Naive B cell (primary cell): ENCODE results near the gene SEMA3G. TPM values are rescaled to one million over a fixed set of nuclear protein-coding genes. Genes with fewer than 3 reads are reported as not detected.

Source experiments
- ATAC-seq, 2 donors: fragments of 150-1000 bp; cut with Tn5 transposase; 2 replicates each; pipeline ENCODE4 v1.10.0; 2021; ENCODE audit warnings: low read depth in 2 of 2, mild to moderate bottlenecking in 2 of 2, moderate library complexity in 2 of 2
- DNase-seq: peaks from one replicate; pipeline ENCODE4 v3.0.0; 2022
- H3K27ac Mint-ChIP-seq, 6 donors: one replicate each; pipeline ENCODE4 v1.8.0; 2020 to 2022; ENCODE audit warnings: mild to moderate bottlenecking in 6 of 6, mixed read lengths in 6 of 6, moderate library complexity in 5 of 6, inconsistent platforms in 2 of 6
- H3K27me3 Mint-ChIP-seq, 3 donors: one replicate each; pipeline ENCODE4 v1.8.0; 2021 to 2022; ENCODE audit warnings: mixed read lengths in 3 of 3, mild to moderate bottlenecking in 1 of 3
- H3K36me3 Mint-ChIP-seq, 2 donors: one replicate each; pipeline ENCODE4 v1.8.0; 2020 to 2022; ENCODE audit warnings: mixed read lengths in 2 of 2, inconsistent platforms in 1 of 2, mild to moderate bottlenecking in 1 of 2
- H3K4me1 Mint-ChIP-seq, 3 donors: one replicate each; pipeline ENCODE4 v1.8.0; 2020 to 2022; ENCODE audit warnings: mixed read lengths in 3 of 3, inconsistent platforms in 1 of 3, mild to moderate bottlenecking in 1 of 3, moderate library complexity in 1 of 3
- H3K4me3 Mint-ChIP-seq, 8 donors: one replicate each; pipeline ENCODE4 v1.8.0; 2020 to 2022; ENCODE audit warnings: mild to moderate bottlenecking in 8 of 8, mixed read lengths in 8 of 8, moderate library complexity in 8 of 8, inconsistent platforms in 2 of 8
- H3K9me3 Mint-ChIP-seq, 7 donors: one replicate each; pipeline ENCODE4 v1.8.0; 2020 to 2022; ENCODE audit warnings: mixed read lengths in 7 of 7, mild to moderate bottlenecking in 5 of 7, inconsistent platforms in 2 of 7, moderate library complexity in 1 of 7
- polyA plus RNA-seq, 6 donors: library from polyadenylated mRNA; unstranded; fragments of 300-500 nt; fragmentation: Illumina TruSeq; gene quantifications; one replicate each; pipeline ENCODE4 v1.2.3, GENCODE V29; 2021; ENCODE audit warnings: low read depth in 6 of 6

SEMA3G gene
- polyA plus RNA-seq, 6 donors from 2014 or later = not detected

- DNase-seq (peak; percentile 95), ATAC-seq (peak; percentile 93 to 94)
- Mint-ChIP-seq H3K4me1 (peaks cover 29 to 43% (median 35%) of the 10 kb centered on the region in 3 donors), H3K4me3 (peak within 1 kb of the TSS; percentile 87 to 99 (median 93)), H3K9me3 (no peaks in the 10 kb centered on the region), H3K36me3 (no peaks in the 10 kb centered on the region), H3K27me3 (no peaks in the 10 kb centered on the region), H3K27ac (peak within 1 kb of the TSS; percentile 96 to 98 (median 97))
Observed at GRCh38 chr3:52455283-52456168, 10.6 kb upstream of the SEMA3G start, which contains the start of gene NISCH. Gene NISCH, plus strand, starts transcription at chr3:52455604. Its CDS starts 38 bp downstream, at chr3:52455642.

GRCh38 chr3:52454938-52455282, 10.0 kb upstream of the SEMA3G start:
- H3K27me3 Mint-ChIP-seq = no peaks in the 10 kb centered on the region
- peak overlapping the region; percentile 87 to 99 (median 93) for H3K4me3 Mint-ChIP-seq
- H3K36me3 Mint-ChIP-seq = no peaks in the 10 kb centered on the region
- peaks cover 29 to 40% (median 35%) of the 10 kb centered on the region in 3 donors for H3K4me1 Mint-ChIP-seq
- ATAC-seq = peak in 1 of 2 donors; percentile 10
- no peak for DNase-seq
- H3K27ac Mint-ChIP-seq = peak overlapping the region; percentile 96 to 98 (median 97)
- H3K9me3 Mint-ChIP-seq = no peaks in the 10 kb centered on the region

DNA sequence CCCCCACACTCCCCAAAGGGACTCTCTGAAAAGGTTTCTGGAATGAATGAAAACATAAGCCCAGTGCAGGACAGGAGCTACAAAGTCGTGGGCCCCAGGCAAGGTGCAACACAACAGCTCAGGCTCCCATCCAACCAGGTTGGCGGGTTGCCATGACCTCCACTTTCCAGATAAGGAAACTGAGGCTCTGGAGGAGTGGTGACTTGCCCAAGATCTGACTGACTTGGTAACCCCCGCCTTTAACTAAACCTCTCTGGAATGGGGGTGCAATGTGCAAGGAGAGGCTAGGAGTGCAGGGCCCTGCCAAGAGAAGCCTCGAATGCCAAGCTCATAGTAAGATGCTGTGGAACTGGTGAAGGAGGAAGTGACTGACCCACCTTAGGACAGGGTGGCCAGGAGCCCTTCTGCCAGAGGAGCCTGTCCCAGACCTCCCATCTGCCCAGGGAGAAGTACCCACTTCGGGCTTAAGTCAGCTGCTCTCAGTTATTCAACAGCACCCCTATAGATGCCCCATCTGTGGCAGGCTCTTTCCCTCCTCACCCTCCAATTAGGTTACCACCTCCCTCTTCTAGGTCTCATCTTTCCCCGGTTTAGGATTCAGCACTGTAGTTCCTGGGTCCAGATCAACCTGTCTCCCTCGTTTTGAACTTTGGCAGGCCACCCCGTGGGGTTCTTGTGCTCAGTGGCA, 9.5 kb upstream of the SEMA3G start:
- Mint-ChIP-seq H3K36me3 (no peaks in the 10 kb centered on the region), H3K4me1 (peaks cover 29 to 40% (median 35%) of the 10 kb centered on the region in 3 donors), H3K4me3 (peak overlapping the region; percentile 87 to 99 (median 93)), H3K27ac (peak overlapping the region; percentile 96 to 98 (median 97)), H3K27me3 (no peaks in the 10 kb centered on the region), H3K9me3 (no peaks in the 10 kb centered on the region)
- no peak for ATAC-seq
- no peak for DNase-seq

- ATAC-seq (no peak), DNase-seq (no peak)
- peak within 1 kb of the TSS; percentile 96 to 98 (median 97) for H3K27ac Mint-ChIP-seq
- peaks cover 0 to 5% (median 0%) of the 10 kb centered on the region in 3 donors for H3K27me3 Mint-ChIP-seq
- no peaks in the 10 kb centered on the region for H3K9me3 Mint-ChIP-seq
- no peaks in the 10 kb centered on the region for H3K36me3 Mint-ChIP-seq
- H3K4me3 Mint-ChIP-seq = peak within 1 kb of the TSS; percentile 87 to 99 (median 93)
- peaks cover 29 to 40% (median 35%) of the 10 kb centered on the region in 3 donors for H3K4me1 Mint-ChIP-seq
Observed at GRCh38 chr3:52453496-52454249, 8.8 kb upstream of the SEMA3G start, which contains the start of gene TNNC1. Gene TNNC1, minus strand, starts transcription at chr3:52454041. Its CDS starts 26 bp downstream, at chr3:52454015.

DNA sequence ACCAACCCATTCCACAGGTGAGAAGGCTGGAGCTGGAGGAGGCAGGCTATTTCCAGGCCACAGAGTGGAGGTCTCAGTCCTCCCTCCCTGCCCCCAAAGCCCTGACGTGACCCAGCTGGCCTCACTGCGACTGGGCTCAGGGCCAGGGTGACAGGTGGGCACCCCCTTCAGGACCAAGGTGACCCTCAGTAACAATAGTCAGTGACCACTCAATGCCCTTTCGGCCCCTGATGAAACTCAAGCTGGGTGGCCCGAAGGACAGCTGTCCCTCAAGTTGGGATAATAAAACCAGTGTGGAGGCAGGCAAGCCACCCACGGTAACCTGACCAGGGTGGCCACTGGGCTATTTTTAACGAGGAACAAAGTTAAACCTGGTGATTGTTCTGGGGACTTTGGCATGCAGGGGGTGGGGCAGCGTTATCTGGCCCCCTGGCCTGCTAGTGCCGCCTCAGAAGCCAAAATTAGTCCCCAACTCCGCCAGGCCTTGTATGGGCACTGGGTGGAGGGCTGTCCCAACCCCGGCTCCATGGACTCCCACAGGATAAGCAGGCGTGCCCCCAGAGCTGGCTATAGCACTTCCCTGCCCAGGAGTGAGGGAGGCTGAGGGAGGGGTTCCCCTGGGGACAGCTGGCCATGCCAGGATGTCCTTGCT, 7.8 kb upstream of the SEMA3G start:
- H3K36me3 Mint-ChIP-seq = no peaks in the 10 kb centered on the region
- peaks cover 29 to 34% (median 33%) of the 10 kb centered on the region in 3 donors for H3K4me1 Mint-ChIP-seq
- H3K9me3 Mint-ChIP-seq = no peaks in the 10 kb centered on the region
- DNase-seq = no peak
- ATAC-seq = no peak
- peak overlapping the region in 1 of 6 donors; percentile 24 for H3K27ac Mint-ChIP-seq
- H3K27me3 Mint-ChIP-seq = peaks cover 0 to 5% (median 0%) of the 10 kb centered on the region in 3 donors
- peak overlapping the region in 1 of 8 donors; percentile 89 for H3K4me3 Mint-ChIP-seq

GRCh38 chr3:52452126-52452525, 7.2 kb upstream of the SEMA3G start:
- H3K4me1 Mint-ChIP-seq = peaks cover 26 to 31% (median 29%) of the 10 kb centered on the region in 3 donors
- H3K36me3 Mint-ChIP-seq = no peaks in the 10 kb centered on the region
- peaks cover 0 to 5% (median 0%) of the 10 kb centered on the region in 3 donors for H3K27me3 Mint-ChIP-seq
- H3K27ac Mint-ChIP-seq = peak overlapping the region in 1 of 6 donors; percentile 24
- H3K9me3 Mint-ChIP-seq = no peaks in the 10 kb centered on the region
- DNase-seq (no peak), ATAC-seq (no peak)
- no peak overlapping the region for H3K4me3 Mint-ChIP-seq

- H3K9me3 Mint-ChIP-seq = no peaks in the 10 kb centered on the region
- DNase-seq (no peak), ATAC-seq (no peak)
- H3K4me1 Mint-ChIP-seq = peaks cover 26 to 31% (median 26%) of the 10 kb centered on the region in 3 donors
- H3K36me3 Mint-ChIP-seq = no peaks in the 10 kb centered on the region
- peak overlapping the region in 1 of 6 donors; percentile 83 for H3K27ac Mint-ChIP-seq
- H3K4me3 Mint-ChIP-seq = peak overlapping the region in 1 of 8 donors; percentile 58
- H3K27me3 Mint-ChIP-seq = peaks cover 0 to 5% (median 0%) of the 10 kb centered on the region in 3 donors
Observed at GRCh38 chr3:52451237-52452083, 6.6 kb upstream of the SEMA3G start.

GRCh38 chr3:52450489-52451236, 5.8 kb upstream of the SEMA3G start:
- no peak overlapping the region for H3K27ac Mint-ChIP-seq
- H3K9me3 Mint-ChIP-seq = no peaks in the 10 kb centered on the region
- H3K36me3 Mint-ChIP-seq = no peaks in the 10 kb centered on the region
- peaks cover 0 to 5% (median 0%) of the 10 kb centered on the region in 3 donors for H3K27me3 Mint-ChIP-seq
- H3K4me1 Mint-ChIP-seq = peaks cover 18 to 25% (median 20%) of the 10 kb centered on the region in 3 donors
- H3K4me3 Mint-ChIP-seq = no peak overlapping the region
- DNase-seq (no peak), ATAC-seq (no peak)

DNA sequence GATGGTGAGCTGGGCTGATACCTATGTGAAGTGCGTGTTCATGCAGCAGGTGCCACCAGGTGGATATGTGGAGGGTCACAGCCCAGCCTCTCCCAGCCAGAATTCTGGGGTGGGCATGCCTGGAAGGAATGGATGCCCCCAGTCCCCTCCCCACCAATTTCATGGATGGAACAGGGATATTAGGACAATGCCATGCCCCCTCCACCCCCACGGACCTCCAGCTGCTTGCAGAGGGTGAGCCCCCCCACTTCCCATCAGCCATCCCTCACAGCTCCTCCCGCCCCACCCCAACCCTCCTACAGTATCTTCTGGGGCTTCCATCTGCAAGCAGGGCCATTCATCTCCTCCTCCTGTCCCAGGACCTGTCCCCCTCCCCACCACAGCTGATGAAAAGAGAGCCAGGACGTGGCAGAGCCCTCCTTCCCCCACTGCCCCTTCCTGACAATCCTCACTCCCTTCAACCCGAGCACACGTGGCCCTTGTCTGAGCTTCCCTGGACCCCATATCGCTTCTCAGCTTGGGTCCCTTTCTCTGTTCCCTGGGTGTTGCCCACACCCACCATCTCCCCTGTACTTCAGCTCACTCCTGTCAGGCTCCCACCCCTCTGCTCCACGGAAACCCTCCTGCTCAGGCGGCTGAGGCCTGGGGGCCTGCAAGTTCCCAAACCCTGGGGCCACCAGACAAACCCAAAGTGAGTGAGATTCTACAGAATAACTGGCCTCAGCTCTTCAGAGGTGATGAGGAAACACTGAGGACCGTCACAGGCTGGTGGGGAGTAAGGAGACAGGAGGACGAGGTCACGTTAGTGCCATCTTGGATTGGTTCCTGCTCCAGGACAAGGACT, 2.8 kb upstream of the SEMA3G start:
- Mint-ChIP-seq H3K27me3 (peaks cover 0 to 9% (median 0%) of the 10 kb centered on the region in 3 donors), H3K36me3 (no peaks in the 10 kb centered on the region), H3K27ac (peak overlapping the region in 1 of 6 donors; percentile 63), H3K9me3 (no peaks in the 10 kb centered on the region), H3K4me1 (peaks cover 5 to 20% (median 10%) of the 10 kb centered on the region in 3 donors), H3K4me3 (no peak overlapping the region)
- ATAC-seq (no peak), DNase-seq (no peak)

DNA sequence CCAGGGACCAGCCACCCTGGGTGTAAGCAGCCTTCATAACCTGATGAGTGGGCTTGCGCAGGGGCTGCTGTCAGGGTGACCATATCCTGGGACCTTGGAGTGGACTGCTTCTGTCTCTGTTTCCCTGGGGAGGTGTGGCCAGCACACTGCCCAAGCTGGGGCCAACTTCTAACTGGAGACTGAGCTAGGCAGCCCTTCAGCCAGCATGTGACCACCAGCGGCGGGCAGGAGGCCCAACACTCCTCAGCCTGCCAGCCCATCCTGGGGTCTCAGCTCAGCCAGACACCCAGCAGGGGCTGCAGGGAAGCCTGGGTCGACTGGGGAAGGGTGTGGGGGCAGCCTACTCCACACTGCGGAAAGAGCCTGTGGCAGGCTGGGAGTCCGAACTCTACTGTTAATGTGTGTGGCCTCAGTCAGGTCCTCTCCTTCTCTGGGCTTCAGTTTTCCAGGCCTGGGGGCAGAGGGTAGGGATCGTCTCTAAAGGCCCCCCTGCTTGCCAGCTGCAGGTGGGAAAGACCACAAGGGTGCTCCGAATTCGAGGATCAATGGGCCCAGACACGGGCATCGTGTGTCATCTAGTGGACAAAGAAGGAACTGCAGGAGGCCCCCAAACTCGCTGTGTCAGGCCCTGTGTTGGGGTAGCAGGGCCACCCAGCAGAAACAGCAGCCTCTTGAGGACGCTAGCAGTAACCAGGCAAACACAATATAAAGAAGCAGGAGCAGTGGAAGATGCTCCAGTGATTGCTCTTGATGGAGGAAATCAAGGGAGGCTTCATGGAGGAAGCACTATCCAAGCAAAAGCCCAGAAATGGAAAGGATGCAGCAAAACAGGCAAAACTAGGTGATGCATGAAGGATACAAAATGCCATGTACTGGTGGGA, 2.0 kb upstream of the SEMA3G start:
- H3K36me3 Mint-ChIP-seq = no peaks in the 10 kb centered on the region
- H3K4me3 Mint-ChIP-seq = peak overlapping the region in 1 of 8 donors; percentile 18
- H3K27ac Mint-ChIP-seq = peak overlapping the region in 4 of 6 donors; percentile 50 to 79 (median 70)
- peaks cover 0 to 13% (median 0%) of the 10 kb centered on the region in 3 donors for H3K27me3 Mint-ChIP-seq
- no peaks in the 10 kb centered on the region for H3K9me3 Mint-ChIP-seq
- H3K4me1 Mint-ChIP-seq = peaks cover 5 to 20% (median 10%) of the 10 kb centered on the region in 3 donors
- peak; percentile 71 to 72 for ATAC-seq
- DNase-seq = peak; percentile 70
